ENCODE data around the gene CARD11.

The CARD11 gene

GRCh38 chr7:3070908-3071307 lies 27.2 kb upstream of the CARD11 start:
- no peak for TF ChIP-seq CTCF (IDR thresholded peaks at IDR 0.05)

- TF ChIP-seq CTCF (IDR thresholded peaks at IDR 0.05): no peak
Measured at GRCh38 chr7:3069771-3070449, 26.2 kb upstream of the CARD11 start.

GRCh38 chr7:3068530-3068929 lies 24.9 kb upstream of the CARD11 start:
- no peak for TF ChIP-seq CTCF (IDR thresholded peaks at IDR 0.05)

- no peak for TF ChIP-seq CTCF (IDR thresholded peaks at IDR 0.05)
Measured at GRCh38 chr7:3067606-3068380, 24.1 kb upstream of the CARD11 start.

- no peak for TF ChIP-seq CTCF (IDR thresholded peaks at IDR 0.05)
Measured at GRCh38 chr7:3067193-3067592, 23.5 kb upstream of the CARD11 start.

GRCh38 chr7:3066506-3066905 lies 22.8 kb upstream of the CARD11 start:
- no peak for TF ChIP-seq CTCF (IDR thresholded peaks at IDR 0.05)

- peak; percentile 57; the same call in 1 of the 2 replicates for TF ChIP-seq CTCF (IDR thresholded peaks at IDR 0.05)
Measured at GRCh38 chr7:3065724-3066143, 22.1 kb upstream of the CARD11 start.

All from LNCAP (cell line).